H1 (cell line): ENCODE data around the gene PHACTR2. TPM values are rescaled to one million over a fixed set of nuclear protein-coding genes. Genes with fewer than 3 reads are reported as not detected.
A peak's percentile ranks its signal among the peaks of the same experiment; 100 is the strongest.

Source experiments
- CTCF ChIA-PET: fragments of 300-600 bp; sonication (Branson Sonifier 250); formaldehyde crosslinking; loops from one replicate; lab custom pipeline; 2021; ENCODE audit not compliant: partially characterized antibody; lab: Charles Lee
- POLR2A ChIA-PET: fragments of 300-600 bp; sonication (Branson Sonifier 250); formaldehyde crosslinking; loops from one replicate; lab custom pipeline; 2021; ENCODE audit warnings: inconsistent platforms; ENCODE audit not compliant: partially characterized antibody; lab: Charles Lee
- DNase-seq, 2 experiments: peaks; one replicate each; pipeline versions ENCODE4 v3.0.0 to v3.0.0-alpha.2; 2010 to 2022; ENCODE audit warnings: low spot score in 2 of 2, low read depth in 1 of 2, mixed read lengths in 1 of 2
- FAIRE-seq: peaks from 2 replicates; lab custom pipeline; 2011; peaks lifted over from hg19 to GRCh38; lab: Jason Lieb, UNC
- H2AFZ ChIP-seq: 2 replicates; pipeline ENCODE4 v1.8.1; 2012; ENCODE audit warnings: low read length, inconsistent platforms
- H2AK5ac ChIP-seq: 2 replicates; pipeline ENCODE4 v1.6.1; 2013; ENCODE audit warnings: low read depth, low read length
- H2BK120ac ChIP-seq: replicated peaks from 2 replicates; pipeline ENCODE3; 2013; ENCODE audit warnings: low read depth, low read length, inconsistent platforms
- H2BK12ac ChIP-seq: 2 replicates; pipeline ENCODE4 v1.6.1; 2013; ENCODE audit warnings: low read depth, low read length
- H2BK15ac ChIP-seq: 2 replicates; pipeline ENCODE4 v1.6.1; 2013; ENCODE audit warnings: low read length
- H2BK20ac ChIP-seq: 2 replicates; pipeline ENCODE4 v1.6.1; 2013; ENCODE audit warnings: low read length
- H2BK5ac ChIP-seq: 2 replicates; pipeline ENCODE4 v1.6.1; 2013; ENCODE audit warnings: low read depth, low read length
- H3K14ac ChIP-seq: 2 replicates; pipeline ENCODE4 v1.6.1; 2013; ENCODE audit warnings: inconsistent platforms; ENCODE audit not compliant: insufficient read length
- H3K18ac ChIP-seq: 2 replicates; pipeline ENCODE4 v1.6.1; 2013; ENCODE audit warnings: low read length; ENCODE audit errors: extremely low read depth
- H3K23ac ChIP-seq: 2 replicates; pipeline ENCODE4 v1.6.1; 2013; ENCODE audit warnings: inconsistent platforms; ENCODE audit not compliant: insufficient read length
- H3K23me2 ChIP-seq: 2 replicates; pipeline ENCODE4 v1.6.1; 2013; ENCODE audit warnings: low read depth, low read length
- H3K27ac ChIP-seq: 2 replicates; pipeline ENCODE4 v1.6.1; 2011; ENCODE audit warnings: low read depth, low read length, inconsistent platforms
- H3K27me3 ChIP-seq, 4 experiments: replicated peaks in 1 of 4; 1 replicate in 1 of 4; 2 replicates in 3 of 4; pipeline versions ENCODE4 v1.6.1 to v1.8.1; 2011 to 2013; ENCODE audit warnings: low read length in 3 of 4, mild to moderate bottlenecking in 3 of 4, inconsistent platforms in 2 of 4, mixed read lengths in 2 of 4, moderate library complexity in 1 of 4; ENCODE audit not compliant: control insufficient read depth in 3 of 4, insufficient read depth in 3 of 4; ENCODE audit errors: extremely low read depth in 1 of 4
- H3K36me3 ChIP-seq, 4 experiments: 2 replicates each; pipeline versions ENCODE4 v1.6.1 to v1.8.1; 2011 to 2013; ENCODE audit warnings: mild to moderate bottlenecking in 4 of 4, low read length in 3 of 4, moderate library complexity in 2 of 4, control low read depth in 1 of 4, inconsistent platforms in 1 of 4; ENCODE audit not compliant: insufficient read depth in 4 of 4, control insufficient read depth in 2 of 4
- H3K4ac ChIP-seq: replicated peaks from 2 replicates; pipeline ENCODE3; 2013; ENCODE audit warnings: low read length, low read depth, mixed read lengths, inconsistent platforms; ENCODE audit not compliant: insufficient read length
- H3K4me1 ChIP-seq, 4 experiments: replicated peaks in 1 of 4; 1 replicate in 1 of 4; 2 replicates in 3 of 4; pipeline versions ENCODE4 v1.6.1 to v1.8.1; 2011 to 2013; ENCODE audit warnings: low read length in 3 of 4, inconsistent platforms in 2 of 4, mixed read lengths in 1 of 4; ENCODE audit not compliant: insufficient read depth in 4 of 4, control insufficient read depth in 3 of 4
- H3K4me2 ChIP-seq, 2 experiments: 2 replicates each; pipeline versions ENCODE4 v1.6.1 to v1.8.1; 2011 to 2013; ENCODE audit warnings: low read depth in 2 of 2, low read length in 2 of 2, control low read depth in 1 of 2, inconsistent platforms in 1 of 2, mild to moderate bottlenecking in 1 of 2; ENCODE audit not compliant: insufficient read depth in 1 of 2
- H3K4me3 ChIP-seq, 4 experiments: fragments of 200-600, 300-600 bp in 1 of 4; sonication (generic), shearing (Covaris generic), sonication (Bioruptor Twin) in 1 of 4; 2 replicates each; pipeline versions ENCODE4 v1.5.1 to v1.8.1; 2011 to 2016; ENCODE audit warnings: low read length in 4 of 4, low read depth in 3 of 4, control low read depth in 2 of 4, inconsistent platforms in 2 of 4, mild to moderate bottlenecking in 2 of 4, mixed read lengths in 1 of 4, moderate library complexity in 1 of 4; ENCODE audit not compliant: insufficient read depth in 2 of 4; ENCODE audit errors: extremely low read depth in 1 of 4
- H3K56ac ChIP-seq: replicated peaks from 2 replicates; pipeline ENCODE3; 2013; ENCODE audit warnings: low read depth, mild to moderate bottlenecking, mixed read lengths, low read length, inconsistent platforms; ENCODE audit not compliant: insufficient read length
- H3K79me1 ChIP-seq: 2 replicates; pipeline ENCODE4 v1.6.1; 2013; ENCODE audit warnings: low read depth, low read length, control low read depth
- H3K79me2 ChIP-seq, 2 experiments: 2 replicates each; pipeline versions ENCODE4 v1.6.1 to v1.8.1; 2012 to 2013; ENCODE audit warnings: low read length in 2 of 2, mild to moderate bottlenecking in 2 of 2, inconsistent platforms in 1 of 2; ENCODE audit not compliant: insufficient read depth in 2 of 2, control insufficient read depth in 1 of 2
- H3K9ac ChIP-seq, 4 experiments: replicated peaks in 1 of 4; 1 replicate in 1 of 4; 2 replicates in 3 of 4; pipeline versions ENCODE4 v1.6.1 to v1.8.1; 2011 to 2013; ENCODE audit warnings: low read depth in 3 of 4, low read length in 3 of 4, control low read depth in 2 of 4, mild to moderate bottlenecking in 2 of 4, moderate library complexity in 2 of 4, inconsistent platforms in 1 of 4; ENCODE audit errors: extremely low read depth in 1 of 4
- H3K9me3 ChIP-seq, 2 experiments: 2 replicates each; pipeline versions ENCODE4 v1.6.1 to v1.8.1; 2012 to 2013; ENCODE audit warnings: mild to moderate bottlenecking in 2 of 2, moderate library complexity in 2 of 2, control low read depth in 1 of 2, inconsistent platforms in 1 of 2, low read depth in 1 of 2, low read length in 1 of 2, mixed read lengths in 1 of 2; ENCODE audit not compliant: insufficient read depth in 2 of 2
- H4K20me1 ChIP-seq, 2 experiments: replicated peaks in 1 of 2; 2 replicates each; pipeline versions ENCODE3 to v1.8.1; 2011 to 2013; ENCODE audit warnings: inconsistent platforms in 2 of 2, low read length in 2 of 2, mild to moderate bottlenecking in 1 of 2; ENCODE audit not compliant: insufficient read depth in 2 of 2, control insufficient read depth in 1 of 2
- H4K5ac ChIP-seq: 2 replicates; pipeline ENCODE4 v1.6.1; 2013; ENCODE audit warnings: low read length, low read depth, mixed read lengths, inconsistent platforms; ENCODE audit not compliant: insufficient read length
- H4K8ac ChIP-seq: 2 replicates; pipeline ENCODE4 v1.8.0; 2013; ENCODE audit warnings: mild to moderate bottlenecking, moderate library complexity, low read length, inconsistent platforms; ENCODE audit not compliant: insufficient read depth; ENCODE audit errors: extremely low read depth
- H4K91ac ChIP-seq: replicated peaks from 2 replicates; pipeline ENCODE3; 2013; ENCODE audit warnings: low read length, mixed read lengths, inconsistent platforms; ENCODE audit not compliant: insufficient read length
- ATF3 ChIP-seq: IDR thresholded peaks from 2 replicates; pipeline ENCODE4 v1.6.1; 2011; ENCODE audit warnings: low read depth, mild to moderate bottlenecking, low read length; ENCODE audit not compliant: insufficient read depth
- CHD2 ChIP-seq: IDR thresholded peaks from 2 replicates; pipeline ENCODE4 v1.6.1; 2012; ENCODE audit warnings: low read length, improper control_type of control experiment
- CREB1 ChIP-seq: IDR thresholded peaks from 2 replicates; pipeline ENCODE4 v1.6.1; 2012; ENCODE audit warnings: inconsistent platforms
- E2F6 ChIP-seq: IDR thresholded peaks from 2 replicates; pipeline ENCODE4 v1.6.1; 2012; ENCODE audit warnings: inconsistent platforms
- FOSL1 ChIP-seq: IDR thresholded peaks from 2 replicates; pipeline ENCODE4 v1.6.1; 2011; ENCODE audit warnings: mild to moderate bottlenecking, low read depth, low read length, moderate library complexity; ENCODE audit not compliant: insufficient read depth
- KDM1A ChIP-seq: fragments of 200-600, 300-600 bp; sonication (generic); IDR thresholded peaks from 2 replicates; pipeline ENCODE4 v1.7.1; 2016; ENCODE audit warnings: mild to moderate bottlenecking, low read length, borderline replicate concordance
- KDM4A ChIP-seq: IDR thresholded peaks from one replicate; pipeline ENCODE4 v1.7.1; 2012; ENCODE audit warnings: low read depth, mild to moderate bottlenecking, moderate library complexity, low read length, inconsistent platforms; ENCODE audit not compliant: severe bottlenecking
- PHF8 ChIP-seq: fragments of 200-600 bp; sonication (generic); conservative IDR thresholded peaks from 2 replicates; pipeline ENCODE4 v1.7.1; 2012; ENCODE audit warnings: low read depth, mild to moderate bottlenecking, inconsistent platforms, low read length, moderate library complexity
- RBBP5 ChIP-seq: IDR thresholded peaks from 2 replicates; pipeline ENCODE4 v1.7.1; 2012; ENCODE audit warnings: low read depth, mild to moderate bottlenecking, inconsistent platforms, low read length, moderate library complexity, borderline replicate concordance
- SIN3A ChIP-seq, 2 experiments: IDR thresholded peaks in 1 of 2; conservative IDR thresholded peaks in 1 of 2; 2 replicates each; pipeline ENCODE4 v1.6.1; 2011 to 2012; ENCODE audit warnings: low read length in 2 of 2, improper control_type of control experiment in 1 of 2, low read depth in 1 of 2, mild to moderate bottlenecking in 1 of 2
- SIRT6 ChIP-seq: IDR thresholded peaks from one replicate; pipeline ENCODE4 v1.7.1; 2012; ENCODE audit warnings: low read length, inconsistent platforms
- SIX5 ChIP-seq: IDR thresholded peaks from 2 replicates; pipeline ENCODE4 v1.6.1; 2011; ENCODE audit warnings: mild to moderate bottlenecking, low read depth, low read length
- whole genome bisulfite sequencing, 2 experiments: shearing (Covaris generic) in 1 of 2; methylation state at CpG; one replicate each; pipeline versions ENCODE4 v1.1.6 to v1.1.7; 2013 to 2015; ENCODE audit warnings: low lambda C conversion rate in 2 of 2, mixed read lengths in 2 of 2, inconsistent platforms in 1 of 2, low coverage in 1 of 2, missing lambda C conversion rate in 1 of 2; ENCODE audit not compliant: insufficient replicate concordance in 2 of 2, insufficient coverage in 1 of 2, insufficient read length in 1 of 2; ENCODE audit errors: extremely low coverage in 1 of 2, missing lambda C conversion rate in 1 of 2; 5-methylcytosine and 5-hydroxymethylcytosine counted together
- polyA plus RNA-seq, 7 experiments: library from polyadenylated mRNA; depleted of rRNA in 3 of 7; stranded (reverse) in 5 of 7; unstranded in 2 of 7; fragments of >200 nt in 5 of 7; fragments of 200-250 nt in 2 of 7; gene quantifications; 1 replicate in 5 of 7; 2 replicates in 1 of 7; 4 replicates in 1 of 7; pipeline versions ENCODE4 v1.2.1 to v1.2.3, GENCODE V29; 2011 to 2013; ENCODE audit warnings: missing spikeins in 2 of 7, mixed read lengths in 2 of 7
- total RNA-seq: library from RNA; stranded (reverse); fragmentation: NEBNext Ultra II Directional; extraction: Animal tissue kit (Norgen Biotek cat#: 25700); gene quantifications from 2 replicates; pipeline ENCODE4 v1.2.1, GENCODE V29; 2021

Gene PHACTR2
- total and polyA plus RNA-seq, 2 of the 8 experiments (the other 6 are each of a cell fraction or from before 2014, with no cell fraction given) = 16.9 to 131 TPM

GRCh38 chr6:143844006-143844405 is 166.2 kb downstream of the PHACTR2 start:
- no peak for FAIRE-seq
- TF ChIP-seq SIRT6 = no peak
- TF ChIP-seq ATF3 = no peak
- no peak for TF ChIP-seq SIX5
- no peak for TF ChIP-seq CREB1
- no peak for TF ChIP-seq SIN3A (conservative IDR thresholded peaks at IDR 0.05 in 1 of 2, IDR thresholded peaks at IDR 0.05 in 1 of 2; ENCODE audit: low read depth in 1 of 2, low read length in 2 of 2)
- no peak for TF ChIP-seq PHF8
- TF ChIP-seq KDM4A = no peak
- TF ChIP-seq RBBP5 = no peak
- TF ChIP-seq E2F6 = no peak
- no peak for TF ChIP-seq FOSL1
- no peak for TF ChIP-seq KDM1A
- TF ChIP-seq CHD2 = no peak

More at GRCh38 chr6:143844006-143844405, 166.2 kb downstream of the PHACTR2 start:
- no peak overlapping the region for H2BK120ac ChIP-seq
- H3K18ac ChIP-seq = no peak overlapping the region
- ChIA-PET CTCF (interaction anchor here (0.6 to 4.4 kb wide), 6 partner anchors 54 to 268 kb away, joined by 3 to 22 read pairs (median 4); no protein-coding TSS in a partner anchor), POLR2A (interaction anchor here (0.6 to 3.6 kb wide), 21 partner anchors 8 to 332 kb away, joined by 3 to 20 read pairs (median 5); partner anchors contain the start of gene ZC2HC1B)
- no peaks in the 10 kb centered on the region for H3K9me3 ChIP-seq
- H3K4me2 ChIP-seq = peak overlapping the region; percentile 82 to 85
- H2BK20ac ChIP-seq = no peak overlapping the region
- H3K27me3 ChIP-seq = no peaks in the 10 kb centered on the region; a peak in 1 of 7 replicates
- WGBS, 2 experiments = 36% methylated on average over 4 of the region's 4 CpGs; no CpG with 5 or more reads in 1 of the 2 experiments
- peak overlapping the region; percentile 80 to 97 (median 96) for H3K4me3 ChIP-seq
- no peak overlapping the region for H3K4ac ChIP-seq
- H3K27ac ChIP-seq = no peak overlapping the region; the same call in 1 of the 2 replicates
- H3K4me1 ChIP-seq = 0 out of 7 replicates have a peak, but pooled peaks cover 0 to 2% (median 0%) of the 10 kb centered on the region in 4 experiments
- peaks cover 18 to 47% (median 33%) of the 10 kb centered on the region in 4 experiments for H3K36me3 ChIP-seq
- H4K5ac ChIP-seq = no peak overlapping the region
- H3K56ac ChIP-seq = no peak overlapping the region
- H4K91ac ChIP-seq = no peak overlapping the region
- no peak overlapping the region for H2AFZ ChIP-seq
- no peak overlapping the region for H2BK5ac ChIP-seq
- peaks cover 8% of the 10 kb centered on the region for H3K79me1 ChIP-seq
- H3K9ac ChIP-seq = peak overlapping the region in 3 of 4 experiments; percentile 91 to 96 (median 95); a peak in 6 of 7 replicates
- H4K8ac ChIP-seq = no peak overlapping the region
- H3K23ac ChIP-seq = no peak overlapping the region
- no peak overlapping the region for H2AK5ac ChIP-seq
- H3K23me2 ChIP-seq = no peaks in the 10 kb centered on the region; the same call in 1 of the 2 replicates
- H3K79me2 ChIP-seq = peaks cover 5 to 45% of the 10 kb centered on the region in 2 experiments; a peak in 3 of 4 replicates
- H3K14ac ChIP-seq = no peak overlapping the region
- no peak overlapping the region for H2BK12ac ChIP-seq
- H4K20me1 ChIP-seq = peaks cover 0 to 1% of the 10 kb centered on the region in 2 experiments
- H2BK15ac ChIP-seq = no peak overlapping the region
- DNase-seq = no peak
